H1 (cell line): ENCODE data around the gene NIPAL4. TPM values are rescaled to one million over a fixed set of nuclear protein-coding genes. Genes with fewer than 3 reads are reported as not detected.

Experiments used
- CTCF ChIA-PET: fragments of 300-600 bp; sonication (Branson Sonifier 250); formaldehyde crosslinking; loops from one replicate; lab custom pipeline; 2021; ENCODE audit not compliant: partially characterized antibody; lab: Charles Lee
- POLR2A ChIA-PET: fragments of 300-600 bp; sonication (Branson Sonifier 250); formaldehyde crosslinking; loops from one replicate; lab custom pipeline; 2021; ENCODE audit warnings: inconsistent platforms; ENCODE audit not compliant: partially characterized antibody; lab: Charles Lee
- DNase-seq, 2 experiments: peaks; one replicate each; pipeline versions ENCODE4 v3.0.0 to v3.0.0-alpha.2; 2010 to 2022; ENCODE audit warnings: low spot score in 2 of 2, low read depth in 1 of 2, mixed read lengths in 1 of 2
- FAIRE-seq: peaks from 2 replicates; lab custom pipeline; 2011; peaks lifted over from hg19 to GRCh38; lab: Jason Lieb, UNC
- H2AFZ ChIP-seq: 2 replicates; pipeline ENCODE4 v1.8.1; 2012; ENCODE audit warnings: low read length, inconsistent platforms
- H2AK5ac ChIP-seq: 2 replicates; pipeline ENCODE4 v1.6.1; 2013; ENCODE audit warnings: low read depth, low read length
- H2BK120ac ChIP-seq: replicated peaks from 2 replicates; pipeline ENCODE3; 2013; ENCODE audit warnings: low read depth, low read length, inconsistent platforms
- H2BK12ac ChIP-seq: 2 replicates; pipeline ENCODE4 v1.6.1; 2013; ENCODE audit warnings: low read depth, low read length
- H2BK15ac ChIP-seq: 2 replicates; pipeline ENCODE4 v1.6.1; 2013; ENCODE audit warnings: low read length
- H2BK20ac ChIP-seq: 2 replicates; pipeline ENCODE4 v1.6.1; 2013; ENCODE audit warnings: low read length
- H2BK5ac ChIP-seq: 2 replicates; pipeline ENCODE4 v1.6.1; 2013; ENCODE audit warnings: low read depth, low read length
- H3K14ac ChIP-seq: 2 replicates; pipeline ENCODE4 v1.6.1; 2013; ENCODE audit warnings: inconsistent platforms; ENCODE audit not compliant: insufficient read length
- H3K18ac ChIP-seq: 2 replicates; pipeline ENCODE4 v1.6.1; 2013; ENCODE audit warnings: low read length; ENCODE audit errors: extremely low read depth
- H3K23ac ChIP-seq: 2 replicates; pipeline ENCODE4 v1.6.1; 2013; ENCODE audit warnings: inconsistent platforms; ENCODE audit not compliant: insufficient read length
- H3K23me2 ChIP-seq: 2 replicates; pipeline ENCODE4 v1.6.1; 2013; ENCODE audit warnings: low read depth, low read length
- H3K27ac ChIP-seq: 2 replicates; pipeline ENCODE4 v1.6.1; 2011; ENCODE audit warnings: low read depth, low read length, inconsistent platforms
- H3K27me3 ChIP-seq, 4 experiments: replicated peaks in 1 of 4; 1 replicate in 1 of 4; 2 replicates in 3 of 4; pipeline versions ENCODE4 v1.6.1 to v1.8.1; 2011 to 2013; ENCODE audit warnings: low read length in 3 of 4, mild to moderate bottlenecking in 3 of 4, inconsistent platforms in 2 of 4, mixed read lengths in 2 of 4, moderate library complexity in 1 of 4; ENCODE audit not compliant: control insufficient read depth in 3 of 4, insufficient read depth in 3 of 4; ENCODE audit errors: extremely low read depth in 1 of 4
- H3K36me3 ChIP-seq, 4 experiments: 2 replicates each; pipeline versions ENCODE4 v1.6.1 to v1.8.1; 2011 to 2013; ENCODE audit warnings: mild to moderate bottlenecking in 4 of 4, low read length in 3 of 4, moderate library complexity in 2 of 4, control low read depth in 1 of 4, inconsistent platforms in 1 of 4; ENCODE audit not compliant: insufficient read depth in 4 of 4, control insufficient read depth in 2 of 4
- H3K4ac ChIP-seq: replicated peaks from 2 replicates; pipeline ENCODE3; 2013; ENCODE audit warnings: low read length, low read depth, mixed read lengths, inconsistent platforms; ENCODE audit not compliant: insufficient read length
- H3K4me1 ChIP-seq, 4 experiments: replicated peaks in 1 of 4; 1 replicate in 1 of 4; 2 replicates in 3 of 4; pipeline versions ENCODE4 v1.6.1 to v1.8.1; 2011 to 2013; ENCODE audit warnings: low read length in 3 of 4, inconsistent platforms in 2 of 4, mixed read lengths in 1 of 4; ENCODE audit not compliant: insufficient read depth in 4 of 4, control insufficient read depth in 3 of 4
- H3K4me2 ChIP-seq, 2 experiments: 2 replicates each; pipeline versions ENCODE4 v1.6.1 to v1.8.1; 2011 to 2013; ENCODE audit warnings: low read depth in 2 of 2, low read length in 2 of 2, control low read depth in 1 of 2, inconsistent platforms in 1 of 2, mild to moderate bottlenecking in 1 of 2; ENCODE audit not compliant: insufficient read depth in 1 of 2
- H3K4me3 ChIP-seq, 4 experiments: fragments of 200-600, 300-600 bp in 1 of 4; sonication (generic), shearing (Covaris generic), sonication (Bioruptor Twin) in 1 of 4; 2 replicates each; pipeline versions ENCODE4 v1.5.1 to v1.8.1; 2011 to 2016; ENCODE audit warnings: low read length in 4 of 4, low read depth in 3 of 4, control low read depth in 2 of 4, inconsistent platforms in 2 of 4, mild to moderate bottlenecking in 2 of 4, mixed read lengths in 1 of 4, moderate library complexity in 1 of 4; ENCODE audit not compliant: insufficient read depth in 2 of 4; ENCODE audit errors: extremely low read depth in 1 of 4
- H3K56ac ChIP-seq: replicated peaks from 2 replicates; pipeline ENCODE3; 2013; ENCODE audit warnings: low read depth, mild to moderate bottlenecking, mixed read lengths, low read length, inconsistent platforms; ENCODE audit not compliant: insufficient read length
- H3K79me1 ChIP-seq: 2 replicates; pipeline ENCODE4 v1.6.1; 2013; ENCODE audit warnings: low read depth, low read length, control low read depth
- H3K79me2 ChIP-seq, 2 experiments: 2 replicates each; pipeline versions ENCODE4 v1.6.1 to v1.8.1; 2012 to 2013; ENCODE audit warnings: low read length in 2 of 2, mild to moderate bottlenecking in 2 of 2, inconsistent platforms in 1 of 2; ENCODE audit not compliant: insufficient read depth in 2 of 2, control insufficient read depth in 1 of 2
- H3K9ac ChIP-seq, 4 experiments: replicated peaks in 1 of 4; 1 replicate in 1 of 4; 2 replicates in 3 of 4; pipeline versions ENCODE4 v1.6.1 to v1.8.1; 2011 to 2013; ENCODE audit warnings: low read depth in 3 of 4, low read length in 3 of 4, control low read depth in 2 of 4, mild to moderate bottlenecking in 2 of 4, moderate library complexity in 2 of 4, inconsistent platforms in 1 of 4; ENCODE audit errors: extremely low read depth in 1 of 4
- H3K9me3 ChIP-seq, 2 experiments: 2 replicates each; pipeline versions ENCODE4 v1.6.1 to v1.8.1; 2012 to 2013; ENCODE audit warnings: mild to moderate bottlenecking in 2 of 2, moderate library complexity in 2 of 2, control low read depth in 1 of 2, inconsistent platforms in 1 of 2, low read depth in 1 of 2, low read length in 1 of 2, mixed read lengths in 1 of 2; ENCODE audit not compliant: insufficient read depth in 2 of 2
- H4K20me1 ChIP-seq, 2 experiments: replicated peaks in 1 of 2; 2 replicates each; pipeline versions ENCODE3 to v1.8.1; 2011 to 2013; ENCODE audit warnings: inconsistent platforms in 2 of 2, low read length in 2 of 2, mild to moderate bottlenecking in 1 of 2; ENCODE audit not compliant: insufficient read depth in 2 of 2, control insufficient read depth in 1 of 2
- H4K5ac ChIP-seq: 2 replicates; pipeline ENCODE4 v1.6.1; 2013; ENCODE audit warnings: low read length, low read depth, mixed read lengths, inconsistent platforms; ENCODE audit not compliant: insufficient read length
- H4K8ac ChIP-seq: 2 replicates; pipeline ENCODE4 v1.8.0; 2013; ENCODE audit warnings: mild to moderate bottlenecking, moderate library complexity, low read length, inconsistent platforms; ENCODE audit not compliant: insufficient read depth; ENCODE audit errors: extremely low read depth
- H4K91ac ChIP-seq: replicated peaks from 2 replicates; pipeline ENCODE3; 2013; ENCODE audit warnings: low read length, mixed read lengths, inconsistent platforms; ENCODE audit not compliant: insufficient read length
- ASH2L ChIP-seq: fragments of 200-600, 300-600 bp; sonication (generic); IDR thresholded peaks from one replicate; pipeline ENCODE4 v1.7.1; 2017; ENCODE audit warnings: low read length
- BRCA1 ChIP-seq: IDR thresholded peaks from 2 replicates; pipeline ENCODE4 v1.6.1; 2012; ENCODE audit warnings: low read depth, low read length, improper control_type of control experiment
- CEBPB ChIP-seq: IDR thresholded peaks from 2 replicates; pipeline ENCODE4 v1.6.1; 2012; ENCODE audit warnings: low read depth, low read length
- CTBP2 ChIP-seq: IDR thresholded peaks from 2 replicates; pipeline ENCODE4 v1.7.0; 2011; ENCODE audit warnings: borderline replicate concordance, mild to moderate bottlenecking, moderate library complexity, mixed read lengths, low read length; ENCODE audit not compliant: insufficient read depth, insufficient read length
- GABPA ChIP-seq: IDR thresholded peaks from 2 replicates; pipeline ENCODE4 v1.6.1; 2011; ENCODE audit warnings: mild to moderate bottlenecking, low read length, moderate library complexity, borderline replicate concordance; ENCODE audit not compliant: insufficient read depth
- JUN ChIP-seq: IDR thresholded peaks from 2 replicates; pipeline ENCODE4 v1.6.1; 2011; ENCODE audit warnings: low read depth, mild to moderate bottlenecking, improper control_type of control experiment, low read length
- POLR2AphosphoS5 ChIP-seq: IDR thresholded peaks from 2 replicates; pipeline ENCODE4 v1.6.1; 2011; ENCODE audit warnings: low read depth, low read length
- POU5F1 ChIP-seq: IDR thresholded peaks from 2 replicates; pipeline ENCODE4 v1.6.1; 2011; ENCODE audit warnings: low read depth, mild to moderate bottlenecking, low read length, moderate library complexity
- SAP30 ChIP-seq: fragments of 300-600 bp; sonication (generic); IDR thresholded peaks from 2 replicates; pipeline ENCODE4 v1.7.1; 2012; ENCODE audit warnings: low read length, moderate library complexity, mild to moderate bottlenecking, inconsistent platforms; ENCODE audit not compliant: insufficient read depth, insufficient replicate concordance
- SIX5 ChIP-seq: IDR thresholded peaks from 2 replicates; pipeline ENCODE4 v1.6.1; 2011; ENCODE audit warnings: mild to moderate bottlenecking, low read depth, low read length
- SP4 ChIP-seq: IDR thresholded peaks from 2 replicates; pipeline ENCODE4 v1.6.1; 2012; ENCODE audit warnings: low read length, inconsistent platforms
- TAF7 ChIP-seq: optimal IDR thresholded peaks from 2 replicates; pipeline ENCODE3; 2011; ENCODE audit warnings: low read depth, mild to moderate bottlenecking, inconsistent platforms, low read length, moderate library complexity, borderline replicate concordance
- USF2 ChIP-seq: IDR thresholded peaks from 2 replicates; pipeline ENCODE4 v1.6.1; 2011; ENCODE audit warnings: low read length, improper control_type of control experiment
- ZNF274 ChIP-seq: IDR thresholded peaks from 2 replicates; pipeline ENCODE4 v1.7.0; 2012; ENCODE audit warnings: low read length, borderline replicate concordance; ENCODE audit errors: extremely low read depth
- polyA plus RNA-seq, 7 experiments: library from polyadenylated mRNA; depleted of rRNA in 3 of 7; stranded (reverse) in 5 of 7; unstranded in 2 of 7; fragments of >200 nt in 5 of 7; fragments of 200-250 nt in 2 of 7; gene quantifications; 1 replicate in 5 of 7; 2 replicates in 1 of 7; 4 replicates in 1 of 7; pipeline versions ENCODE4 v1.2.1 to v1.2.3, GENCODE V29; 2011 to 2013; ENCODE audit warnings: missing spikeins in 2 of 7, mixed read lengths in 2 of 7
- total RNA-seq: library from RNA; stranded (reverse); fragmentation: NEBNext Ultra II Directional; extraction: Animal tissue kit (Norgen Biotek cat#: 25700); gene quantifications from 2 replicates; pipeline ENCODE4 v1.2.1, GENCODE V29; 2021

NIPAL4 gene
- total and polyA plus RNA-seq, 2 of the 8 experiments (the other 6 are each of a cell fraction or from before 2014, with no cell fraction given) = 0.09 to 0.20 TPM

GRCh38 chr5:157415838-157416237 is 44.2 kb upstream of the NIPAL4 start:
- Histone ChIP-seq H3K18ac (no peak overlapping the region), H2AK5ac (no peak overlapping the region), H3K4me1 (no peaks in the 10 kb centered on the region), H3K56ac (no peak overlapping the region), H3K4me3 (no peak overlapping the region), H2BK15ac (no peak overlapping the region), H3K27me3 (no peaks in the 10 kb centered on the region), H2BK20ac (no peak overlapping the region), H2AFZ (no peak overlapping the region), H3K14ac (no peak overlapping the region), H3K79me2 (no peaks in the 10 kb centered on the region), H3K23me2 (no peaks in the 10 kb centered on the region), H3K9ac (no peak overlapping the region), H3K9me3 (peaks cover 0 to 10% of the 10 kb centered on the region in 2 experiments; a peak in 1 of 4 replicates), H3K36me3 (no peaks in the 10 kb centered on the region; a peak in 1 of 8 replicates), H2BK120ac (no peak overlapping the region), H4K20me1 (no peaks in the 10 kb centered on the region), H2BK5ac (no peak overlapping the region), H2BK12ac (no peak overlapping the region), H3K79me1 (no peaks in the 10 kb centered on the region), H3K4me2 (no peak overlapping the region), H4K5ac (no peak overlapping the region), H3K27ac (no peak overlapping the region), H3K4ac (no peak overlapping the region), H3K23ac (no peak overlapping the region), H4K91ac (no peak overlapping the region), H4K8ac (no peak overlapping the region)
- ChIA-PET CTCF (no interaction called here), POLR2A (no interaction called here)
- FAIRE-seq (no peak), DNase-seq (no peak)
- TF ChIP-seq SAP30 (no peak), SP4 (no peak), CTBP2 (no peak), ZNF274 (no peak), POLR2AphosphoS5 (no peak), USF2 (no peak), POU5F1 (no peak), ASH2L (no peak), GABPA (no peak), TAF7 (no peak), SIX5 (no peak), BRCA1 (no peak), CEBPB (no peak), JUN (no peak)
